Uterus (tissue), 2 donors: ENCODE measurements around the gene SLC25A6.

Experiments
- POLR2A ChIP-seq, 2 donors: fragments of 450-650 bp; IDR thresholded peaks; one replicate each; pipeline ENCODE4 v1.6.1; 2016; ENCODE audit warnings: antibody characterized with exemption in 2 of 2, mild to moderate bottlenecking in 1 of 2, moderate library complexity in 1 of 2
- TF ChIP-seq, protein P1 (sequence below), 4 experiments: fragments of 200-600 bp in 2 of 4; fragments of 450-650 bp in 2 of 4; sonication (generic) in 2 of 4; IDR thresholded peaks; one replicate each; pipeline ENCODE4 v1.5.1; 2016 to 2019; ENCODE audit warnings: antibody characterized with exemption in 4 of 4, mild to moderate bottlenecking in 2 of 4, moderate library complexity in 1 of 4

DNA sequence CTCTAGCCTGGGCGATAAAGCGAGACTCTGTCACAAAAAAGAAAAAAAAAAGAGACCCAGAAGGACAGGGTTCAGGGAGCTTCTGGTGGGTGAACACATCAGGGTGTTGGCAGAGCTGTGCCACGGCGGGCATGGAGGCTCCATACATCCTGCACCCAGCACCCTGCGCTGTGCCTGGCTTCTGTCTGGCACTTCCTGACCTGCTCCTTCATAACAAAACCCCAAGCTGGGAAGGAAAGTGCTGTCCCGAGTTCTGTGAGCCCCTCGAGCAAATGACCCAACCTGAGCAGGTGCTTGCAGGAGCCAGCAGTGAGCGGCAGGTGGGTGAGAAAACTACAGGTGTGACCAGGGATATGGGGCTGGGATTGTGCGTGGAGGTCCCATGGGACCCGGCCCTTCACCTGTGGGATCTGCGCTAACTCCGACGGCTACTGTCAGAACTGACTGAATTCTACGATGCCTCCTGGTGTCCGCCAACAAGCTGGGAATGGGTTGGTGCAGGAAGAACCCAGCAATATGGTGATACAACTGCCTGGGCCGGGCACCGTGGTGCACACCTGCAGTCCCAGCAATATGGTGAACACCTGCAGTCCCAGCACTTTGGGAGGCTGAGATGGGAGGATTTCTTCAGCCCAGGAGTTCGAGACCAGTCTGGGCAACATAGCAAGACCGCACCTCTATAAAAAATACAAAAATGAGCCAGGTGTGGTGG, 41.9 kb upstream of the SLC25A6 start:
- TF ChIP-seq, protein P1, sequence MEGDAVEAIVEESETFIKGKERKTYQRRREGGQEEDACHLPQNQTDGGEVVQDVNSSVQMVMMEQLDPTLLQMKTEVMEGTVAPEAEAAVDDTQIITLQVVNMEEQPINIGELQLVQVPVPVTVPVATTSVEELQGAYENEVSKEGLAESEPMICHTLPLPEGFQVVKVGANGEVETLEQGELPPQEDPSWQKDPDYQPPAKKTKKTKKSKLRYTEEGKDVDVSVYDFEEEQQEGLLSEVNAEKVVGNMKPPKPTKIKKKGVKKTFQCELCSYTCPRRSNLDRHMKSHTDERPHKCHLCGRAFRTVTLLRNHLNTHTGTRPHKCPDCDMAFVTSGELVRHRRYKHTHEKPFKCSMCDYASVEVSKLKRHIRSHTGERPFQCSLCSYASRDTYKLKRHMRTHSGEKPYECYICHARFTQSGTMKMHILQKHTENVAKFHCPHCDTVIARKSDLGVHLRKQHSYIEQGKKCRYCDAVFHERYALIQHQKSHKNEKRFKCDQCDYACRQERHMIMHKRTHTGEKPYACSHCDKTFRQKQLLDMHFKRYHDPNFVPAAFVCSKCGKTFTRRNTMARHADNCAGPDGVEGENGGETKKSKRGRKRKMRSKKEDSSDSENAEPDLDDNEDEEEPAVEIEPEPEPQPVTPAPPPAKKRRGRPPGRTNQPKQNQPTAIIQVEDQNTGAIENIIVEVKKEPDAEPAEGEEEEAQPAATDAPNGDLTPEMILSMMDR (IDR thresholded peaks at IDR 0.05) = no peak
- no peak for TF ChIP-seq POLR2A (IDR thresholded peaks at IDR 0.05)
